Measurements from ENCODE around the gene BRME1. TPM values are rescaled to one million over a fixed set of nuclear protein-coding genes. Genes with fewer than 3 reads are reported as not detected.

The BRME1 gene
- total RNA-seq = 1 to 10 TPM; 3.7 to 4.0 TPM

DNA sequence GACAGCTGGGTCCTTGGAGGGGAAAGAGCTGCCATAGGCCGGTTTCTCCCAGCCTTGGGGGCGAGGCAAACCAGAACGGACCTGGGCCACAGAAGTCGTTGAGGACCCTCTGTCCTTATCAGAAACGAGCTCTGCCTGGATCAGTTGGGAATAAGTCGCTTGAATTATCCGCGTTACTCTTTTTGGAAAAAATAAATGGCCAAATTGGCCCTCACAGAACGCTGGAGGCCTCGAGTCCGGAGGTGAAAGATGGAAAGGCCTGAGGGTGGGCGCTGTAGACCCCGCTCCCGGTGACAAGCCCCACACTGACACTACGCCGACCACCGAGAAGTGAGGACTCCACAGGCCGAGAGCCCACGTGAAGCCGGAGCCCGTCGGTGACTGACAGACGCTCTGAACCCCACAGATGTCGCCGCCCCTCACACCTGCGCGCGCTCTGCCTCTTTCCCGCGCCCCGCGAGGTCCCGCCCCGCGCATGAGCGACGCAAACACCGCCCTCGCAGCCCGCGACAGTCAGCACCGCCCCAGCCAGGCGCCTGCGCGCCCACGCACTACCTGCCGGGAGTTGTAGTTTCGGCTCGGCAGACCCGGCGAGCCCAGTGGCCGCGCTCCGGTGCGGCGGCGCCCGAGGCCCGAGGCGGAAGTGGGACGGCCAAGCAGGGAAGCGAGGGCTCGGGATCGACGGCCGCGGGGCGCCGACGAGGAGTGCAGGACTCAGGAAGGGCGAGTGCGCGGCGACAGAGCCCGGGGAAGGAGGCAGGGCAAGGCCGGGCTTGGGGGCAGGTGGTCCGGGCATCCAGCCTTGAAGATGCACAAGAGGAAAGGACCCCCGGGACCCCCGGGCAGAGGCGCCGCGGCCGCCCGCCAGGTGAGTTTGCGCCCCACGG, at the start of gene BRME1, which contains the start of gene CC2D1A:
BRME1 (minus strand) TSS at position 484 of the 887 bp plus-strand sequence. CDS start 1,225 bp downstream, outside the sequence.
CC2D1A (plus strand) TSS at position 568 of the 887 bp plus-strand sequence; CDS start at position 809, 241 bp downstream.
- Mint-ChIP-seq H3K9me3 (no peaks in the 10 kb centered on the region), H3K4me1 (ENCODE audit: low read depth in 2 of 2) (peaks cover 13 to 16% of the 10 kb centered on the region in 2 donors), H3K4me3 (peak within 1 kb of the TSS; percentile 83), H3K27ac (peak within 1 kb of the TSS; percentile 57 to 79), H3K36me3 (no peaks in the 10 kb centered on the region), H3K27me3 (no peaks in the 10 kb centered on the region)
- ATAC-seq (peak; percentile 99), DNase-seq (ENCODE audit: low spot score) (peak; percentile 95)

DNA sequence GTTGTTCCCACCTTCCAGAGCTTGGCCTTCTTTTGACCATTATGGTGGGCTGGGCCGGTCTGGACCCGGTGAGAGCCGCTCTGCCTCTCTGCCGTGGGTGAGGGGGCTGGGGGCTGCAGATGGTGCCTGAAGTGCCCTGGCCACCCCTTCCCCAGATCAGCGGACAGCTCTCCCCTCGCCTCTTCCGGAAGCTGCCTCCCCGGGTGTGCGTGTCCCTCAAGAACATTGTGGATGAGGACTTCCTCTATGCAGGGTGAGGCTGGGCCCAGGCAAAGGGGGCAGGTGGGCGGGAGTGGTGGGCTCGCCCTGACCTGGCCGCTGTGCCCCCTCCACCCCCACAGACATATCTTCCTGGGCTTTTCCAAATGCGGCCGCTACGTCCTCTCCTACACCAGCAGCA, 48.3 kb upstream of the BRME1 start:
- Mint-ChIP-seq H3K4me3 (peak overlapping the region; percentile 96), H3K27ac (peak overlapping the region in 1 of 2 donors; percentile 82), H3K9me3 (no peaks in the 10 kb centered on the region), H3K36me3 (no peaks in the 10 kb centered on the region), H3K4me1 (ENCODE audit: low read depth in 2 of 2) (peaks cover 6 to 15% of the 10 kb centered on the region in 2 donors), H3K27me3 (no peaks in the 10 kb centered on the region)
- DNase-seq (ENCODE audit: low spot score) (no peak), ATAC-seq (no peak)

DNA sequence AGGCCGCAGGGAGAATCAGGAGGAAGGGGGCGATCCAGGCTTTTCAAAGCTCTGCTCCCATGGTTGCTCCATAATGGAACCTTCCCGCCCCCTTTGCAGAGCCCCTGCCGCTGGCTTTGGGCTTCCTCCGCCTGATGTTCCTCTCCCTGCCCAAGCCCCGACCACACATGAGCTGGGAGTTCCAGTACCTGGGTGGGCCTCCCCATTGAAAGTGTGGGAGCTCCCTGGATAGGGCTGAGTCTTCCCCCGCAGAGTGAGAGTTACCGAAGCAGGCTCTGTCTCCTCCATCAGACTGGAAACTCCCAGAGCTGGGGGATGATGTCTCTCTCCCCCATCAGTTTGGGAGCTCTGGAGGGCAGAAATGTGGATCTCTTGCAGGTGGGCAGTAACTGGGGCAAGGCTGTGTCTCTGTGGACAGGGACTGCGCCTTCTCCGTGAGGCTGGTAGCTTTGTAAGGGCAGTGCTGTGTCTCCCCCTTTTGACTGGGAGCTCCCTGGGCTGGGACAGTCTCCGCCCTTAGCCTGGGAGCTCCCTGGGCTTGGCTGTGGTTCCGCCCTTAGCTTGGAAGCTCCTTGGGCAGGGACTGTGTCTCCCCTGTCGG, 47.1 kb upstream of the BRME1 start:
- no peaks in the 10 kb centered on the region for H3K27me3 Mint-ChIP-seq
- H3K9me3 Mint-ChIP-seq = no peaks in the 10 kb centered on the region
- DNase-seq (ENCODE audit: low spot score) = no peak
- peak overlapping the region; percentile 82 to 87 for H3K27ac Mint-ChIP-seq
- ATAC-seq = no peak
- peaks cover 6 to 13% of the 10 kb centered on the region in 2 donors for H3K4me1 Mint-ChIP-seq (ENCODE audit: low read depth in 2 of 2)
- no peaks in the 10 kb centered on the region for H3K36me3 Mint-ChIP-seq
- H3K4me3 Mint-ChIP-seq = peak overlapping the region; percentile 96

DNA sequence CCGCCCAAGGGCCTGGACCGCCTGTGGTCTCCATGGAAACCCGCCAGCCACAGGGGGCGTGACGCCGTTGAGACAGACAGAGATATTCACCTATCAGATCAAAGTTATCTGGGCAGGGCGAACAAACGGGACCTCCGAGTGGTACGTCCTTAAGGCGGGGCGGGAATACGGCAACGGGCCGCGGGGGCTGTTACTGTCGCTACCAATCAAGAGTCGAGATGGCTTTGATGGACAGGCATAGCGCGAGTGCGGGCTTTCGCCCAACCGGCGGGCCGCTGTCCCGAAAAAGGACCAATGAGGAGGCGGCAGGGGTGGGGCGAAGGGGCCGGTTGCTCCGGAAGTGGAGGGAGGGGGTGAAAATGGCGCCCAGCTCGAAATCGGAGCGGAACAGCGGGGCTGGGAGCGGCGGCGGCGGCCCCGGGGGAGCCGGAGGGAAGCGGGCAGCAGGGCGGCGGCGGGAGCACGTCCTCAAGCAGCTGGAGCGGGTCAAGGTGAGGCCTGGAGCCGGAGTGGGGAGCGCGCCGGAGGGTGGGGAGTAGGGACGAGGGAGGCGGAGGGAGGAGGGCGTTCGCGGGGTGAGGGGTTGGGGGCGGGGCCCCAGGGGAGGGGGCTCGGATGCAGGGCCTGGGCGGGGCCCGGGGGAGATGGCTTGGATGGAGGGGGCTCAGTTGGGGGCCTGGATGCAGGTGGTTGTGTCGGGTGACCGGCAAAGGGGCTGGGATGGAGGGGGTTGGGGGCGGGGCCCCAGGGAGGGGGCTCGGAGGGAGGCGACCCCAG, 46.4 kb upstream of the BRME1 start, which contains the start of gene DCAF15:
DCAF15 (plus strand) TSS at position 356 of the 777 bp plus-strand sequence; CDS start at position 360, 4 bp downstream.
- Mint-ChIP-seq H3K27ac (peak within 1 kb of the TSS; percentile 82 to 87), H3K9me3 (no peaks in the 10 kb centered on the region), H3K36me3 (no peaks in the 10 kb centered on the region), H3K27me3 (no peaks in the 10 kb centered on the region), H3K4me3 (peak within 1 kb of the TSS; percentile 96), H3K4me1 (ENCODE audit: low read depth in 2 of 2) (peaks cover 6 to 13% of the 10 kb centered on the region in 2 donors)
- ATAC-seq (peak; percentile 99), DNase-seq (ENCODE audit: low spot score) (peak; percentile 100)

DNA sequence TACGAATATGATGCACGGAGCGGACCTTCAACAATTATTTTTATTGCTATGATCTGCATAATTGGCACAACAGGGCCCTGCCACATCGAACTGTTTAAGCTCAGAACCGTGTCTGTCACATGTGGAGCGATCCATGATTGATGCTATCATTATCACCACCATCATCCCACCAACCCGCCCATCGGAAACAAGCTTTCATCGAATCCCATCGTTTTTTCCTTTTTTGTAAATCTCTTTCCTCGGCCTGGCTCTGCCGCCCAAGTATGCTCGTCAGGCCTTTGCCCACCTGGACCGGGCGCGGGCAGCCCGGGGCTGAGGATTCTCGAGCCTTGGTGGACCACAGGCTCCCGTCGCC, 45.9 kb upstream of the BRME1 start:
- peak overlapping the region; percentile 96 for H3K4me3 Mint-ChIP-seq
- no peaks in the 10 kb centered on the region for H3K36me3 Mint-ChIP-seq
- peaks cover 6 to 13% of the 10 kb centered on the region in 2 donors for H3K4me1 Mint-ChIP-seq (ENCODE audit: low read depth in 2 of 2)
- DNase-seq (ENCODE audit: low spot score) (no peak), ATAC-seq (peak in 1 of 2 donors; percentile 0)
- no peaks in the 10 kb centered on the region for H3K9me3 Mint-ChIP-seq
- H3K27ac Mint-ChIP-seq = peak overlapping the region; percentile 82 to 87
- H3K27me3 Mint-ChIP-seq = no peaks in the 10 kb centered on the region

- Mint-ChIP-seq H3K4me1 (ENCODE audit: low read depth in 2 of 2) (peaks cover 6 to 13% of the 10 kb centered on the region in 2 donors), H3K36me3 (no peaks in the 10 kb centered on the region), H3K4me3 (no peak overlapping the region), H3K27ac (peak overlapping the region in 1 of 2 donors; percentile 82), H3K9me3 (no peaks in the 10 kb centered on the region), H3K27me3 (no peaks in the 10 kb centered on the region)
- DNase-seq (ENCODE audit: low spot score) (no peak), ATAC-seq (no peak)
These were observed 45.1 kb upstream of the BRME1 start for GRCh38 chr19:13951043-13951442.

- no peaks in the 10 kb centered on the region for H3K27me3 Mint-ChIP-seq
- ATAC-seq (no peak), DNase-seq (ENCODE audit: low spot score) (no peak)
- H3K4me3 Mint-ChIP-seq = no peak overlapping the region
- no peaks in the 10 kb centered on the region for H3K36me3 Mint-ChIP-seq
- no peak overlapping the region for H3K27ac Mint-ChIP-seq
- H3K9me3 Mint-ChIP-seq = no peaks in the 10 kb centered on the region
- H3K4me1 Mint-ChIP-seq (ENCODE audit: low read depth in 2 of 2) = no peaks in the 10 kb centered on the region
These were observed 40.5 kb upstream of the BRME1 start for GRCh38 chr19:13946414-13946813.

DNA sequence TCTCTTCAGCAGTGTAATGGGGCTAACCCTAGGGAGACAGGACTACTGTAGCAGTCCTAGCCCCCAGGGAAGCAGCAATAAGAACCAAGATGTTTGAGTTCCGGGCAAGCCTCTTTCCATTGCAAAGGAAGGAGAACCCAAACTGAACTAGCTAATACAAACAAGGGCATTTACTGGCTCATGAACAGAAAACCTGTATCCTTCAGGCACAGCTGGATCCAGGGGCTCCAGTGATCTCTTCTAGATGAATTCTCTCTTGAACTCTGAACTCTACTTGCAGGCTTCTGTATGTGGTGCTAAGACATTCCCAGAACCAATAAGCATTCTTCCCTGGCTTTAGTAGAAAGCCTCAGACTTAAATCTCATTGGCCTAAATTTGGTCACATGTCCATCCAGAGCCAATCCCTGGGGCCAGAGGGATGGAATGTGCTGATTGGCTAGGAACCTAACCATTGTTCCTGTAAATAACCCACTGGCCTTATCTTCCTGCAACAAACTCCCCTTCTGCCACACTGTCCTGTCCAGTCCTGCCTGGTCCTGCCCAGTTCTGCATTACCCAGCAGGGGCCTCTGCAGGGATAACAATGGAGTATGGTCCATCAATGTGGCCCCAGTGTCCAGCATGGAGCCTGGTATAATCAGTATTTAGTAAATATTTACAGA, 36.2 kb upstream of the BRME1 start:
- ATAC-seq (peak in 1 of 2 donors; percentile 40), DNase-seq (ENCODE audit: low spot score) (no peak)

GRCh38 chr19:13938301-13939064, 32.6 kb upstream of the BRME1 start, which contains the start of gene PODNL1:
Gene PODNL1 (minus strand): TSS chr19:13938417. CDS start chr19:13938181, 236 bp downstream.
- Mint-ChIP-seq H3K9me3 (no peaks in the 10 kb centered on the region), H3K4me1 (ENCODE audit: low read depth in 2 of 2) (peaks cover 0 to 15% of the 10 kb centered on the region in 2 donors), H3K4me3 (no peak within 1 kb of the TSS), H3K27me3 (peaks cover 7 to 9% of the 10 kb centered on the region in 2 donors), H3K36me3 (no peaks in the 10 kb centered on the region), H3K27ac (no peak within 1 kb of the TSS)
- DNase-seq (ENCODE audit: low spot score) (no peak), ATAC-seq (peak; percentile 41 to 45)

More for the DNA sequence above, 36.2 kb upstream of the BRME1 start:
- H3K27ac Mint-ChIP-seq = no peak overlapping the region
- H3K4me3 Mint-ChIP-seq = no peak overlapping the region
- H3K4me1 Mint-ChIP-seq (ENCODE audit: low read depth in 2 of 2) = peaks cover 0 to 4% of the 10 kb centered on the region in 2 donors
- H3K36me3 Mint-ChIP-seq = no peaks in the 10 kb centered on the region
- peaks cover 4 to 6% of the 10 kb centered on the region in 2 donors for H3K27me3 Mint-ChIP-seq
- no peaks in the 10 kb centered on the region for H3K9me3 Mint-ChIP-seq

DNA sequence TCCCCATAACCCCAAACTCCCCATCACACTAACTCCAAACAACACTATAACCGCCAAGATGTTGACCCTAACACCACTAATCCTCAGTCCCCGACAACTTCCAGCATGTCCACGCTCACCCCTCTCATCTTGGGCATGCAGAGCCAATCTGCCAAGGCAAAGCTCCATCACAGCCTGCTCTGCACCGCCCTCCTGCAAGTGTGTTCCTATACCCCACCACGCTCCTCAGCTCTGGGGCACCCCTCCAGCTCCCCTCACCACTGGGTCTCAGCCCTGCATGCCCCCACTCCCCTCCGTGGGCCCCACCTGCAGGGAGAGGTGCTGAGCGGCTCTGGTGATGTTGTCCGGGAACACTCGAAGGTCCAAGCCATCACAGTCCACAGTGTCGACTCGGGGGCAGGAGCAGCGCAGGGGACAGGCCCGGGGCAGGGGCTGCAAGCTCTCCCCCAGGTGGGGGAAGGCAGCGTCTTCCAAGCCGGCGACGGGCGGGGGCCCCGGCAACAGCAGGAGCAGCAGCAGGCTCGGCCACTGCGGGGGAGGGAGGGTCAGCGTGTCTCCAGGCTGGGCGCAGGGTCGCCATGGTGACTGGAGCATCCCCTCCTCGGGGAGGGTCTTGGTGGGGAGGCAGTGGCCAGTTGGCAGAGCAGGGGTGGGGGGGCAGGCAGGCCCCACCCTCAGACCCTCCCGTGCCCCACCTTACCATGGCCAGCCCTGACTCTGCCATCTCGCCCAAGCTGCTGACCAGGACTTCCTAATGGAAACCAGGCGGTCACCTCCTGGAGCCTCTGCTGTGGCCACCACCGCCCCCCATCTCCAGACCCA, 31.8 kb upstream of the BRME1 start:
- Mint-ChIP-seq H3K27me3 (peaks cover 7 to 12% of the 10 kb centered on the region in 2 donors), H3K27ac (no peak overlapping the region)

GRCh38 chr19:13935765-13936510, 30.0 kb upstream of the BRME1 start:
- Mint-ChIP-seq H3K4me3 (no peak overlapping the region), H3K36me3 (no peaks in the 10 kb centered on the region), H3K27ac (no peak overlapping the region), H3K4me1 (ENCODE audit: low read depth in 2 of 2) (peaks cover 0 to 15% of the 10 kb centered on the region in 2 donors), H3K9me3 (no peaks in the 10 kb centered on the region), H3K27me3 (peaks cover 7 to 12% of the 10 kb centered on the region in 2 donors)
- ATAC-seq = no peak
- no peak for DNase-seq (ENCODE audit: low spot score)

More for the DNA sequence above, 31.8 kb upstream of the BRME1 start:
- DNase-seq (ENCODE audit: low spot score) = no peak
- ATAC-seq = no peak
- Mint-ChIP-seq H3K36me3 (no peaks in the 10 kb centered on the region), H3K4me1 (ENCODE audit: low read depth in 2 of 2) (peaks cover 0 to 15% of the 10 kb centered on the region in 2 donors), H3K9me3 (no peaks in the 10 kb centered on the region), H3K4me3 (no peak overlapping the region)

Measured in natural killer cell treated with Interleukin-12 subunit alpha and Interleukin-12 subunit beta and Interleukin-15 and Interleukin-18, amount 100 ng/mL, for 72 hours (primary cell).